ENCODE data around the gene F7. TPM values are rescaled to one million over a fixed set of nuclear protein-coding genes. Genes with fewer than 3 reads are reported as not detected.

The F7 gene
- total and polyA plus RNA-seq, 9 of the 15 experiments (the other 6 are each of a cell fraction or from before 2014, with no cell fraction given) = not detected

DNA sequence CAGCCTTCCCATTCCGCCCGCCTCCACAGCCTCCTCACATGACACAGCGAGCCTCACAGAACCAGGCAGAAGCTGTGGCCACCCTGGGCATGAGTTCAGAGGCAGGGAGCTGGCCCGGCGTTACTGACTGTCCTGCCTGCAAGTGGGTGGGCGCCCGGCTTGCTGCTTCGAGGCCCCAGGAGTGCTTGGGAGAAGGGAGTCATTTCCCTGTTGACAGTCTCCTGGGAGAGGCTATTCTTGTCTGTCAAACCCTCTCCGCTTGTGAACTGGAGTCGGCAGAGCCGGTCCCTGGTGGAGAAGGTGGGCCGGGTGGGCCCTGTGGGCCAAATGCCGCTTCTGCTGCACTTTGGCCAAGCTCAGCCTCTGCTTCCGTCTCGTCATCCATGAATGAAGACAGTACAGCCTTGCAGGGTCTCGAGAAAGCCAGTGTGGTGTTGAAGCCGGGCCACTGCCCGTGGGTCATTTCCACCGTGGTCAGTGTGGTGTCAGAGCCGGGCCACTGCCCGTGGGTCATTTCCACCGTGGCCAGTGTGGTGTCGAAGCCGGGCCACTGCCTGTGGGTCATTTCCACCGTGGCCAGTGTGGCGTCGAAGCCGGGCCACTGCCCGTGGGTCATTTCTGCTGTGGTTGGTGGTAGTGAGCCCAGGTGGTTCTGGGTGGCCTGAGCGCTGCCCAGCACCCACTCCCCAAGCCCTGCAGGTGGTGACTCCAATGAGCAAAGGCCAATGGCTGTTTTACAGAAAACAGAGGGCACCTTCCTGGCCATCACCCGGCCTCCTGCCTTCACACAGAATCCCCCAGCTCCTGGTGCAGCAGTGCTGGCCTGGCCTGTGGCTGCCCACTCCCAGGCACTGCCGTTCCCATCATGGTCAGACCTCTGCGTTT, 13.5 kb upstream of the F7 start (continued):
- TF ChIP-seq, protein P1, sequence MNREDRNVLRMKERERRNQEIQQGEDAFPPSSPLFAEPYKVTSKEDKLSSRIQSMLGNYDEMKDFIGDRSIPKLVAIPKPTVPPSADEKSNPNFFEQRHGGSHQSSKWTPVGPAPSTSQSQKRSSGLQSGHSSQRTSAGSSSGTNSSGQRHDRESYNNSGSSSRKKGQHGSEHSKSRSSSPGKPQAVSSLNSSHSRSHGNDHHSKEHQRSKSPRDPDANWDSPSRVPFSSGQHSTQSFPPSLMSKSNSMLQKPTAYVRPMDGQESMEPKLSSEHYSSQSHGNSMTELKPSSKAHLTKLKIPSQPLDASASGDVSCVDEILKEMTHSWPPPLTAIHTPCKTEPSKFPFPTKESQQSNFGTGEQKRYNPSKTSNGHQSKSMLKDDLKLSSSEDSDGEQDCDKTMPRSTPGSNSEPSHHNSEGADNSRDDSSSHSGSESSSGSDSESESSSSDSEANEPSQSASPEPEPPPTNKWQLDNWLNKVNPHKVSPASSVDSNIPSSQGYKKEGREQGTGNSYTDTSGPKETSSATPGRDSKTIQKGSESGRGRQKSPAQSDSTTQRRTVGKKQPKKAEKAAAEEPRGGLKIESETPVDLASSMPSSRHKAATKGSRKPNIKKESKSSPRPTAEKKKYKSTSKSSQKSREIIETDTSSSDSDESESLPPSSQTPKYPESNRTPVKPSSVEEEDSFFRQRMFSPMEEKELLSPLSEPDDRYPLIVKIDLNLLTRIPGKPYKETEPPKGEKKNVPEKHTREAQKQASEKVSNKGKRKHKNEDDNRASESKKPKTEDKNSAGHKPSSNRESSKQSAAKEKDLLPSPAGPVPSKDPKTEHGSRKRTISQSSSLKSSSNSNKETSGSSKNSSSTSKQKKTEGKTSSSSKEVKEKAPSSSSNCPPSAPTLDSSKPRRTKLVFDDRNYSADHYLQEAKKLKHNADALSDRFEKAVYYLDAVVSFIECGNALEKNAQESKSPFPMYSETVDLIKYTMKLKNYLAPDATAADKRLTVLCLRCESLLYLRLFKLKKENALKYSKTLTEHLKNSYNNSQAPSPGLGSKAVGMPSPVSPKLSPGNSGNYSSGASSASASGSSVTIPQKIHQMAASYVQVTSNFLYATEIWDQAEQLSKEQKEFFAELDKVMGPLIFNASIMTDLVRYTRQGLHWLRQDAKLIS (CRISPR knock-in tag; IDR thresholded peaks at IDR 0.05) = no peak
- TF ChIP-seq, protein P2, sequence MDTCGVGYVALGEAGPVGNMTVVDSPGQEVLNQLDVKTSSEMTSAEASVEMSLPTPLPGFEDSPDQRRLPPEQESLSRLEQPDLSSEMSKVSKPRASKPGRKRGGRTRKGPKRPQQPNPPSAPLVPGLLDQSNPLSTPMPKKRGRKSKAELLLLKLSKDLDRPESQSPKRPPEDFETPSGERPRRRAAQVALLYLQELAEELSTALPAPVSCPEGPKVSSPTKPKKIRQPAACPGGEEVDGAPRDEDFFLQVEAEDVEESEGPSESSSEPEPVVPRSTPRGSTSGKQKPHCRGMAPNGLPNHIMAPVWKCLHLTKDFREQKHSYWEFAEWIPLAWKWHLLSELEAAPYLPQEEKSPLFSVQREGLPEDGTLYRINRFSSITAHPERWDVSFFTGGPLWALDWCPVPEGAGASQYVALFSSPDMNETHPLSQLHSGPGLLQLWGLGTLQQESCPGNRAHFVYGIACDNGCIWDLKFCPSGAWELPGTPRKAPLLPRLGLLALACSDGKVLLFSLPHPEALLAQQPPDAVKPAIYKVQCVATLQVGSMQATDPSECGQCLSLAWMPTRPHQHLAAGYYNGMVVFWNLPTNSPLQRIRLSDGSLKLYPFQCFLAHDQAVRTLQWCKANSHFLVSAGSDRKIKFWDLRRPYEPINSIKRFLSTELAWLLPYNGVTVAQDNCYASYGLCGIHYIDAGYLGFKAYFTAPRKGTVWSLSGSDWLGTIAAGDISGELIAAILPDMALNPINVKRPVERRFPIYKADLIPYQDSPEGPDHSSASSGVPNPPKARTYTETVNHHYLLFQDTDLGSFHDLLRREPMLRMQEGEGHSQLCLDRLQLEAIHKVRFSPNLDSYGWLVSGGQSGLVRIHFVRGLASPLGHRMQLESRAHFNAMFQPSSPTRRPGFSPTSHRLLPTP (IDR thresholded peaks at IDR 0.05; ENCODE audit: borderline replicate concordance, extremely low read depth, insufficient read length) = no peak
- no peak for TF ChIP-seq HDAC2 (IDR thresholded peaks at IDR 0.05)
- TF ChIP-seq RBM22 (IDR thresholded peaks at IDR 0.05; ENCODE audit: low read depth, low read length, poor library complexity, severe bottlenecking) = no peak
